GM21529 (cell line): ENCODE results near the gene KRTAP2-2.
"Not testable (repeated sequence)": the region's sequence is repeated elsewhere in the genome, so short reads cannot be mapped to it uniquely, and the experiment has no call there.

Experiments used
- ATAC-seq: cut with Tn5 transposase; IDR thresholded peaks from one replicate; pipeline ENCODE4 v1.9.1; 2021; ENCODE audit not compliant: unreplicated experiment

The KRTAP2-2 gene, protein sequence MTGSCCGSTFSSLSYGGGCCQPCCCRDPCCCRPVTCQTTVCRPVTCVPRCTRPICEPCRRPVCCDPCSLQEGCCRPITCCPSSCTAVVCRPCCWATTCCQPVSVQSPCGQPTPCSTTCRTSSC

DNA sequence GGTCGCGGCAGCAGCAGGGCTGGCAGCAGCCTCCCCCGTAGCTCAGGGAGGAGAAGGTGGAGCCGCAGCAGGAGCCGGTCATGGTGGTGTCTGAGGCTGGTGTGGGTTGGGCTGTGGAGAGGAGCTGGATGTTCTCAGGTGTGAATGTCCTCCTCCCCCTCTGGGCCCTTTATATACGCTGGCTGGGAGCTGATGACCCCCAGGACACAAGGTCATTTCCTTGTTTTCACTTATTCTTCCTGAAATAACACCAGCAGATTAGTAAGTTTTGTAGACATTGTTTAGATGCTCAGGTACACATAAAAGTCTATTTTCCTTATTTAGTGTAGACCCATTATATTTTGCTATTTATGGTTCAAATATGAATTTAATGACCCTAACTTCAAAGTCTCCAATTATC, at the start of gene KRTAP2-2:
KRTAP2-2 (minus strand) TSS at position 101 of the 400 bp plus-strand sequence; CDS start at position 82, 19 bp downstream.
- not testable (repeated sequence) for ATAC-seq

DNA sequence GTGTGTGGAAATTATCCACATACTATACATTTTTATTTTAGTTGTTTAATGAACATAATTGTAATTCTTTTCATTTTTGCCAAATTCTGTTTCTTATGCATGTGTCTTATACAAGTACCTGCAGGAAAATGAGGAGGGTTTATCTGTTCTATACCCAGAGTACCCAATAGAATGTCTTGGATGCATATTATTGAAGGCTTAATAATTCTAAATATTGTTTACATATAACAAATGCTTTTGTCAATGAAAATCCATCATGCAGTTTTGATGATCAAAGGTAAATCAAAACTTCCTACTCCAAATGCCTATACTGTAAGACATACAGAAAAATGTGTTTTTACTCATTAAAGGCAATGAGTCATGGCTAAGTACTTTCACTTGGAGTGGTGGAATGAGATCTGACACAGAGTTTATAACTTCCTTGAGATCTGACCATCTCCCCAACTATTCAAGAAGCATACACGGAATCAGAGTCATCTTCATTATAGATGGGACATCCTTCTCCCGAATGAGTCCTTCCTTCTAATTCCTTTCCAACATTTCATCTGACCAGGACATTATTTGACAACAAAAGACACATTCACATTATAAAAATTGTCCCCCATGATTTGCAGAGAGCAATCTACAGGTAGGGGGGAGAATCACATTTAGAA, 49.5 kb upstream of the KRTAP2-2 start:
- not testable (repeated sequence) for ATAC-seq

DNA sequence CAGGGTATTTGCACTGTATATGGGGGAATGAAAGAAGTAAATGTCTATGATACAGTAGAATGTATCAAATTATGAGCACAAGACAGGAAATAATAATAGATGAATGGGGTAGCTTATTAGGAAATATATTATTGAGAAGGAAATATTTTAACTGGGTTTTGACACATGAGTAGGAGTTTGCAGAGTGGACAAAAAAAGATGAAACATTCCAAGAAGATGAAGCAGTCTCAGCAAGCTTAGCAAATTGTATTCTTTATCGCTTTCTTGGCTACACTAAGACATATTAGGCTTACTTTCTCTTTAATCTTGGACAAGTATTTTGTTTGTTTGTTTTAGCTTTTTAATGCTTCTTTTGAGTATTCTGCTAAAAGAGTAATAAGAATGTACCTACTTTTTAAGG, 48.9 kb upstream of the KRTAP2-2 start:
- no peak for ATAC-seq

DNA sequence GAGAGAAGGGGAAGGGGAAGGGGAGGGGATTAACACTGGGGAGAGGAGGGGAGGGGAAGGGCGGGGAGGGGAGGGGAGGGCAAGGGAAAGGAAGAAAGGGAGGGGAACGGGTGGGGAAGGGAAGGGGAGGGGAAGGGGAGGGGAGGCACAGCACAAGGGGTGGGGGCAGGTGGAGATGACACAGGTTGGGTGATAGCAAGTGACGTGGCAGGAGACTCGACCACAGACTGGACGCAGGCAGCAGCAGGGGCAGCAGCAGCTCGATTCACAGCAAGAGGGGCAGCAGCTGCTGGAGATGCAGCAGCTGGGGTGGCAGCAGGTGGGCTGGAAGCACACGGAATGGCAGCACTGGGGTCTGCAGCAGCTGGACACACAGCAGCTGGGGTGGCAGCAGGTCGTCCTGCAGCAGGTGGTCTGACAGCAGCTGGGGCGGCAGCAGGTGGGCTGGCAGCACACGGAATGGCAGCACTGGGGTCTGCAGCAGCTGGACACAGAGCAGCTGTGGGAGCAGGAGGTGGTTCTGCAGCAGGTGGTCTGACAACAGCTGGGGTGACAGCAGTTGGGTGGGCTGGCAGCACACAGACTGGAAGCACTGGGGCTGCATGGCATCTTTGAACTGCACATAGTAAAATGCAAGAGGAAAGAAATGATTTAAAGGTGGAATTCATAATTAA, 46.7 kb upstream of the KRTAP2-2 start, which contains the start of gene KRTAP4-16:
KRTAP4-16 (minus strand) TSS at position 624 of the 674 bp plus-strand sequence; CDS start at position 624, 0 bp downstream.
- no peak for ATAC-seq

DNA sequence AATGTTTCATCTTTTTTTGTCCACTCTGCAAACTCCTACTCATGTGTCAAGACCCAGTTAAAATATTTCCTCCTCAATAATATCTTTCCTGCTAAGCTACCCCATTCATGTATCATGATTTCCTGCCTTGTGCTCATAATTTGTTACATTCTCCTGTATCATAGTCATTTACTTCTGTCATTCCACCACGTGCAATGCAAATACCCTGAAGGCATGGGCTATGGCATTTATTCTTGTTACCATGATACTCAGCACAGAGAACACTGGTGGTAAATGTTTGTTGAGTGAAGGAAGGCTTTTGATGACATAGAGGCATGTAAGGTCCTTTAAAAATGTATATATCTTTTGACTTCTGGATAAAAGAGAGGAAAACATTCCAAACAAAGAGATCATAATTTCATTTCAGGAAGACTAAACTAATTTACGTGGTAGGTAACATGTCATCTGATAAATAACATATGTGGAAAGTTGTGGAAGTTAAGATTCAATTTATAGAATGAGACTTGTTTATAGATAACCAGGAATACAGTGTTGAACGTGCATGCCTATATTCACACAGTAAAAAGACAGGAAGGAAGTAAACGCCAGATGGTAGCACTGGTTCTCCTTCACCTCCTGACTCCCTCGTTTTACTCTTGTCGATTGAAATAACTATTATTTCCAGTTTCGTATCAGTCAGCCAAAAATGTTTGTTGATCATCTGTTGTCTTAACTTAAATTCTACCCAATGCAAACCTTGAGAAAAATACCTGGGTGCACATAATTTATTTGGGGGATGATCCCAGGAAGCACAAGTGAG, 44.9 kb upstream of the KRTAP2-2 start:
- ATAC-seq = not testable (repeated sequence)

DNA sequence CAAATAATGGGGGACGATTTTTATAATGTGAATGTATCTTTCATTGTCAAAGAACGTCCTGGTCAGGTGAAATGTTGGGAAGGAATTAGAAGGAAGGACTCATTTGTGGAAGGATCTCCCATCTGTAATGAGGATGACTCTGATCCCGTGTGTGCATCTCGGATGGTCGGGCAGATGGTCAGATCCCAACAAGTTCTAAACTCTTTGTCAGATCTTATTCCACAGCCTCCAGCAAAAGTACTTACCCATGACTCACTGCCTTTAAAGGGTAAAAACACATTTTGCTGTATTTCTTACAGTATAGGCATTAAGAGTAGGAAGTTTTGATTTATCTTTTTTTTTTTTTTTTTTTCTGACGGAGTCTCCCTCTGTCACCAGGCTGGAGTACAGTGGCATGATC, 43.5 kb upstream of the KRTAP2-2 start:
- no peak for ATAC-seq

DNA sequence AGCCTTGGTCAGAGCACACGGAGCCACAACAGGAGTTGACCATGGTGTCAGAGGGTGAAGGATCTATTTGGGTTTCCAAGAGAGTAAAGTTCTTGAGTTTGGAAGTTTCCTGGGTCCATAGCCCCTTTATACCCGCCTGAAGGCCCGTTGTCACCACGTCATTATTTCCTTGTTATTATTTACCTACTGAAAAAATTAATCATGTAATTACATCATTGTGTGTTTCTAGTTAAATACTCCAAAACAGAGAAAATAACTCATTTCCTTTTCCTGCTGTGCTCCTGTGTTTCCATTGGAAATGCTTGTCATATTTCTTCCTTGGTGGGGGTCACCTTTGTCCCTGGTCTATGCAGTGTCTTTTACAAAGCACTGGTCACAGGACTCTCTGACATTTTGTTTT, 43.0 kb upstream of the KRTAP2-2 start, which contains the start of gene KRTAP4-8:
KRTAP4-8 (minus strand) TSS at position 101 of the 400 bp plus-strand sequence; CDS start at position 43, 58 bp downstream.
- ATAC-seq = no peak

DNA sequence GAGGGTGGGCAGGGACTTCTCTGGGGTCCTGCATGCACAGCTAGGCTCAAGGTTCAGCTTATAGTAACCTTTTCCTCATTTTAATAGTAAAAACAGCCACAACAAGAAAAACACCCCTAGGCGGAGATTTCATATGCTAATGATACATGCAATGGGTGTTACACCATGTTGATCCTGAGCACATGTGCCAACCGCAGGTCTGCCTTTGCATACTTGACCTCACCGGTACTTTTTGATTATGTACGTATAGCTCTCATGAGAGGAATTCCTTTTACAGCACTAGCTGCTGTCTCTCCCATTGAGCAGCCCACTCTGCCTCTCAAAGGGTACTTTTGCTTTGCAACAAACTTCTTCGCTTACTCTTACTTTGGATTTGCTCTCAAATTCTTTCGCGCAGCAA, 41.0 kb upstream of the KRTAP2-2 start:
- ATAC-seq = no peak

DNA sequence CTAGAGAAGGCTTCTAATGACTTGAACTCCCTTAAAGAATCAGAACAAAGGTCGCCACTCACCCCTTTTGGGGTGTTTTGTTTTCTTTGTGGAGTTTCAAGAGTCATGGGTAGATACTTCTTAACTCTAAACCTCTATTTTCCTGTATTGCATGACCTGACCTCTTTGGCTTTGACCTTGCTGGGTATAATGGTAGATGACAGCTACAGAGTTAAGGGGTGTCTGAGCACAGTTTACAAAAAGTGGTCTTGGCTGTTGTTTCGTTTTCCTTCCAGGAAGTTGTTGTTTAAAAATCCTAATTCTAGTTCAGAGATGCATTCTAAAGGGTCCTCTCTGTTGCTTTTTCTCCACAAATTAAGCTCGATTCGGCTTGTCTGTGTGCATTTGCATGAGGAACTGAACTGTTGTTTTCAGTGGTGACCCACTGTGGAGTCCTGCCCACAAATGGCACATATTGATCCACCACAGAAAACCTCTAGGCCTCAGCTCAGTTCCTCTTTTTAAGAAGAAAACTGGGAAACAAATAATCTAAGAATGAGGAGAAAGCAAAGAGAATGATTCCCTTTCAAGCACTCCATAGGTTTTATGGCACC, 33.8 kb upstream of the KRTAP2-2 start:
- not testable (repeated sequence) for ATAC-seq

DNA sequence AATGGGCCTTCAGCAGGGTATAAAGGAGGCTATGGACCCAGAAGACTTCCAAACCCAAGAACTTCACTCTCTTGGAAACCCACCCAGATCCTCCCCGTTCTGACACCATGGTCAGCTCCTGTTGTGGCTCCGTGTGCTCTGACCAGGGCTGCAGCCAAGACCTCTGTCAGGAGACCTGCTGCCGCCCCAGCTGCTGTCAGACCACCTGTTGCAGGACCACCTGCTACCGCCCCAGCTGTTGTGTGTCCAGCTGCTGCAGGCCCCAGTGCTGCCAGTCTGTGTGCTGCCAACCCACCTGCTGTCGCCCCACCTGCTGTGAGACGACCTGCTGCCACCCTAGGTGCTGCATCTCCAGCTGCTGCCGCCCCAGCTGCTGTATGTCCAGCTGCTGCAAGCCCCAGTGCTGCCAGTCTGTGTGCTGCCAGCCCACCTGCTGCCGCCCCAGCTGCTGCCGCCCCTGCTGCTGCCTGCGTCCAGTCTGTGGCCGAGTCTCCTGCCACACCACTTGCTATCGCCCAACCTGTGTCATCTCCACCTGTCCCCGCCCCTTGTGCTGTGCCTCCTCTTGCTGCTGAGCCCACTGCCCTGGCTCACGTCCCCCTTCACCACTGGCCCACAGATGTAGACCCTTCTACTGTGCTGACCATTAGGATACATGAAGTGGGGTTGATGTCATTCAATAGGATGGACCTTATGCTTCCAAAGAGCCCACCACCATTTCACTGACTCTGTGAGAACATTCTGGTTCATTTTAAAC, 29.2 kb upstream of the KRTAP2-2 start, which contains the start of gene KRTAP4-7:
KRTAP4-7 (plus strand) TSS at position 51 of the 757 bp plus-strand sequence; CDS start at position 108, 57 bp downstream.
- ATAC-seq = not testable (repeated sequence)

DNA sequence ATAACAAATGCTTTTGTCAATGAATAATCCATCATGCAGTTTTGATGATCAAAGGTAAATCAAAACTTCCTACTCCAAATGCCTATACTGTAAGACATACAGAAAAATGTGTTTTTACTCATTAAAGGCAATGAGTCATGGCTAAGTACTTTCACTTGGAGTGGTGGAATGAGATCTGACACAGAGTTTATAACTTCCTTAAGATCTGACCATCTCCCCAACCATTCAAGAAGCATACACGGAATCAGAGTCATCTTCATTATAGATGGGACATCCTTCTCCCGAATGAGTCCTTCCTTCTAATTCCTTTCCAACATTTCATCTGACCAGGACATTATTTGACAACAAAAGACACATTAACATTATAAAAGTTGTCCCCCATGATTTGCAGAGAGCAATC, 28.4 kb upstream of the KRTAP2-2 start:
- not testable (repeated sequence) for ATAC-seq

DNA sequence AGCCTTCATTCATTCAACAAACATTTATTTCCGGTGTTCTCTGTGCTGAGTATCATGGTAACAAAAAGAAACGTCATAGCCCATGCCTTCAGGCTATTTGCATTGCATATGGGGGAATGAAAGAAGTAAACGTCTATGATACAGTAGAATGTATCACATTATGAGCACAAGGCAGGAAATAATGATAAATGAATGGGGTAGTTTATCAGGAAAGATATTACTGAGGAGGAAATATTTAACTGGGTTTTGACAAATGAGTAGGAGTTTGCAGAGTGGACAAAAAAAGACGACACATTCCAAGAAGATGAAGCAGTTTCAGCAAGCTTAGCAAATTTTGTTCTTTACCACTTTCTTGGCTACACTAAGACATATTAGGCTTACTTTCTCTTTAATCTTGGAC, 27.6 kb upstream of the KRTAP2-2 start:
- ATAC-seq = no peak

DNA sequence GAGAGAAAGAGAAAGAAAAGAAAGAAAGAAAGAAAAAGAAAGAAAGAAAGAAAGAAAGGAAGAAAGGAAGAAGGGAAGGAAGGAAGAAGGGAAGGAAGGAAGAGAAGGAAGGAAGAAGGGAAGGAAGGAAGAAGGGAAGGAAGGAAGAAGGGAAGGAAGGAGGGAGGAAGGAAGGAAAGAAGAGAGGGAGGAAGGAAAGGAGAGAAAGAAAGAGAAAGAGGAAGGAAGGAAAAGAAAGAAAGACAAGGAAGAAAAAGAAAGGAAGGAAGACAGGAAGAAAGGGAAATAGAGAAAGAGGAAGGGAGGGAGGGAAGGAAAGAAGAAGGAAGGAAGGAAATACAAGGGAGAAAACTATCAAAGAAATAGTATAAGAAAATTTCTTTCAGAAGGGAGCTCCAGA, 21.8 kb upstream of the KRTAP2-2 start:
- ATAC-seq = no peak

DNA sequence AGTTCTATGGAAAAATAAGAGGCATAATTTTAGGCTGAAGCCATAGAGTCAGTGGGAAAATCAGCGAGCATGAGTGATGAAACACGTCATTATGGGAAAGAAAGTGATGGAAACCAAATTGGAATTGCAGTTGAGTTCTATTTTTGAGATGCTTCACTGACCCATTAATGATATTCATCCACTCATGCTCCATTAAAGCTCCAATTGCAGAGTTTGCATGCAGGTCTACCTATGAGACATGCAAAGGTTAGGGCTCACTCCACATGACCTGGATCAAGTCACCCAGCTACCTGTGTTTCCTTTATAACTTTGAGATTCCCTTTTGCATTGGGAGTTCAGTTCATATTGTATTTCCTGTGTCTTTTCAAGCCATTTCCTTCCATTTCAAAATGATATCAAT, 18.6 kb upstream of the KRTAP2-2 start:
- no peak for ATAC-seq

DNA sequence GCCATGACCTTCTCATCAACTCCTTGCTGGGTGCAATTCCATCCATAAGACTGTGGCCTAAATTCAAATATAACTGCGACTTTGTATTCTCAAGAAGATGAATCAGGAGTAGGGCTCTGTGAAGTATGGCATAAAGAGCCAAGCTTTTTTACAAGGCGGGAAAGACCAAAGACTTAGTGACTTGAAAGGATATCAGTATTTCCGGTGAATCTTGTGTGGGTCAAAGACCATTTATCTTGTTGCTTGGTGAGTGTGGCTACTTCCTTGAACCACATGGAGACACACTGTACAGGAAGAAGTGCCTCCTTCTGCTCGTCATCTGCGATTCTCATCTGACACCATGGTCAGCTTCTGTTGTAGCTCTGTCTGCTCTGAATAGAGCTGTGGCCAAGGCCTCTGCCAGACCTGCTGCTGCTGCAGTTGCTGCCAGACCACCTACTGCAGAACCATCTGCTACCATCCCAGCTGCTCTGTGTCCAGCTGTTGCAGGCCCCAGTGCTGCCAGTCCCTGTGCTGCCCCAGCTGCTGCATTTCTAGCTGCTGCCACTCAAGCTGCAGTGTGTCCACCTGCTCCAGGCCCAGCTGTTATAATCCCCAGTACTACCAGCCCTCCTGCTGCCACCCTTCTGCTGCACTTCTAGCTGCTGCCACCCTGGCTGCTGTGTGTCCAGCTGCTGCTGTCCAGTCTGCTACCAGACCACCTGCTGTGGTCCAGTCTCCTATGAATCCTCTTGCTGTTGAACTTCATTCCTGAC, 16.8 kb upstream of the KRTAP2-2 start:
- no peak for ATAC-seq

DNA sequence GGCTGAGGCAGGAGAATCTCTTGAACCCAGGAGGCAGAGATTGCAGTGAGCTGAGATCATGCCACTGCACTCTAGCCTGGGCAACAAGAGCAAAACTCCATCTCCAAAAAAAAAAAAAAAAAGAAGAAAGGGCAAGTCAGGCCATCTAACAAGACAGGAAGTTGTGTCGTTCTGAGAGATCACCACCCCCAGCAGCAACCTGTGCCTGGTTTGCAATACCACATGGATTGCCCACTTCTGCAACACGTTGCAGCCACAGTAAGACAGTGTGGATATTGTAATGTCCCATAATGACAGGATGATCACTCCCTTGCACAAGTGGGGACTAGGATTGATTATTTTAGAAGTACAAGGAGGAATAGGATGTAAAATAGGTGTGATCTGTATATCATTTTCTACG, 14.0 kb upstream of the KRTAP2-2 start:
- ATAC-seq = no peak

DNA sequence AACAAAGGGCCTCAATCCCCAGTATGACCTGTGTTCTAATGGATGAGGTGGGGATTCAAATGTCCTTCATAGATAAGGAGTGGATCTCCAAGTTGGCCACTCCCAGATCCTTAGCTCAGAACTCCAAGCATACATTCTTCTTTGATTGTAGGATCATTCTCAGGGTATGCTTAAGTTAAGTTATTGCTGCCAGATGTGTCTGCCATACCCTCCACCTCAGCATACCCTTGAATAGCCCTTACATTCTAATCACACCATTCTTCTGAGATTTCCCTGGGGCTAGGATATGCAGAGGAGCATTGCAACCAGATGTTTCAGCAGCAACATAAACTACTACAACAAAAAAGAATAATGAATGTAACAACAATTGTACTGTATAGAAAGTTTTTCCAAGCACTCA, 12.3 kb upstream of the KRTAP2-2 start:
- ATAC-seq = no peak

DNA sequence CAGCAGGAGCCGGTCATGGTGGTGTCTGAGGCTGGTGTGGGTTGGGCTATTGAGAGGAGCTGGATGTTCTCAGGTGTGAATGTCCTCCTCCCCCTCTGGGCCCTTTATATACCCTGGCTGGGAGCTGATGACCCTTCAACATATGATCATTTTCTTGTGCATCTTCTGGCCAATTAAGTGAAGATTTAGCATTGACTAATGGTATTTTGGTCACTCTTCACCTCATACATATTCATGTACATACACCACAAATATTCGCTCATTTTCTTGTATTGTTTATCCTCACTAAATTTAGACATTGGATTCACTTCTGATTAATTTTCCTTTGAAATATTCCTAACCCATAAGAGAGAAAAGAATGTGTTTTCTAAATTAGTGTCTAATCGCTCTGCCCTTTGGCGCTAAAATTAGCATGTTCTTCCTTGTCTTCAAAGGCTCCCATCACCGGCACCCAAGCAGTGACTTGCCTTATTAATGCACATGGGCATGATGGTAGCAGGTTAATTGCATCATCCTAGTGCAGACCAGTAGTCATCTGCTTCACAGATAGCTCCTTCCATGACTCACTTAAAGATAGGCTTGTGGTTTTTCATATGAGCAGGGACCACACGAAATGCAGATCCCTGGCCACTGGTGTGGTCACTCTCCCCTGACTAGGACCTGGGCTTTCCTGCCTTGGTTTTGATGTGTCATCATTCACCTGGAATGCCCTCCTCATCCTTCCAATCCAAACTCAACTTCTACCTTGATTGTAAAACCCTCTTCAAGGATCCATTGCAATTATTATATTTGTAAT, 11.0 kb upstream of the KRTAP2-2 start, which contains the start of gene KRTAP2-4:
KRTAP2-4 (minus strand) TSS at position 51 of the 796 bp plus-strand sequence; CDS start at position 17, 34 bp downstream.
- no peak for ATAC-seq
